GM23338 (cell line): Measurements from ENCODE around the gene ZNF101. TPM values are rescaled to one million over a fixed set of nuclear protein-coding genes. Genes with fewer than 3 reads are reported as not detected.
A peak's percentile ranks its signal among the peaks of the same experiment; 100 is the strongest.

ENCODE experiments used
- ATAC-seq: fragments of 200-7000 bp; cut with Tn5 transposase; 3 replicates; pipeline ENCODE4 v1.9.1; 2020
- DNase-seq: peaks from one replicate; pipeline ENCODE4 v3.0.0-alpha.2; 2015; ENCODE audit warnings: low spot score
- H2AFZ ChIP-seq: fragments of 200-600 bp; sonication (generic); 2 replicates; pipeline ENCODE4 v1.8.0; 2016; ENCODE audit warnings: antibody characterized with exemption, mild to moderate bottlenecking, moderate library complexity
- H3F3A ChIP-seq: fragments of 200-600 bp; sonication (generic); replicated peaks from 2 replicates; pipeline ENCODE4 v1.8.0; 2017; ENCODE audit warnings: antibody characterized with exemption, mixed run types, low read depth
- H3K27ac ChIP-seq: fragments of 200-600 bp; sonication (generic); 2 replicates; pipeline ENCODE4 v1.6.1; 2016; ENCODE audit warnings: low read depth
- H3K27me3 ChIP-seq: fragments of 200-600 bp; sonication (generic); 2 replicates; pipeline ENCODE4 v1.8.0; 2016; ENCODE audit warnings: mild to moderate bottlenecking, mixed run types, moderate library complexity; ENCODE audit not compliant: insufficient read depth
- H3K36me3 ChIP-seq: fragments of 200-600 bp; sonication (generic); 2 replicates; pipeline ENCODE4 v1.8.0; 2016; ENCODE audit warnings: mild to moderate bottlenecking; ENCODE audit not compliant: insufficient read depth
- H3K4me1 ChIP-seq: fragments of 200-600 bp; sonication (generic); 2 replicates; pipeline ENCODE4 v1.8.0; 2016; ENCODE audit warnings: mild to moderate bottlenecking, moderate library complexity; ENCODE audit not compliant: insufficient read depth
- H3K4me2 ChIP-seq: fragments of 200-600 bp; sonication (generic); 2 replicates; pipeline ENCODE4 v1.7.1; 2017; ENCODE audit warnings: mixed run types
- H3K4me3 ChIP-seq: fragments of 200-600 bp; sonication (generic); 2 replicates; pipeline ENCODE4 v1.6.1; 2016; ENCODE audit warnings: mixed run types
- H3K79me2 ChIP-seq: fragments of 200-600 bp; sonication (generic); replicated peaks from 2 replicates; pipeline ENCODE4 v1.8.0; 2017; ENCODE audit warnings: mild to moderate bottlenecking; ENCODE audit not compliant: insufficient read depth
- H3K9me2 ChIP-seq: fragments of 200-600 bp; sonication (generic); 2 replicates; pipeline ENCODE4 v1.8.0; 2017; ENCODE audit not compliant: insufficient read depth
- H4K20me1 ChIP-seq: fragments of 200-600 bp; sonication (generic); replicated peaks from 2 replicates; pipeline ENCODE4 v1.8.0; 2017; ENCODE audit warnings: mild to moderate bottlenecking; ENCODE audit not compliant: insufficient read depth
- H3K27ac Mint-ChIP-seq: 2 replicates; pipeline ENCODE4 v1.8.0; 2020; ENCODE audit warnings: inconsistent platforms, mild to moderate bottlenecking, moderate library complexity, mixed read lengths
- H3K27me3 Mint-ChIP-seq: 3 replicates; pipeline ENCODE4 v1.8.0; 2022; ENCODE audit warnings: low read depth, mild to moderate bottlenecking, moderate library complexity, mixed read lengths, inconsistent platforms; ENCODE audit not compliant: insufficient read depth, poor library complexity
- H3K36me3 Mint-ChIP-seq: 3 replicates; pipeline ENCODE4 v1.8.0; 2021; ENCODE audit warnings: low read depth, mild to moderate bottlenecking, inconsistent platforms, moderate library complexity, mixed read lengths
- H3K4me1 Mint-ChIP-seq: 3 replicates; pipeline ENCODE4 v1.8.0; 2020; ENCODE audit warnings: mild to moderate bottlenecking, inconsistent platforms, mixed read lengths
- H3K4me3 Mint-ChIP-seq: 3 replicates; pipeline ENCODE4 v1.8.0; 2021; ENCODE audit warnings: moderate library complexity, mild to moderate bottlenecking, inconsistent platforms, mixed read lengths
- H3K9me3 Mint-ChIP-seq: 3 replicates; pipeline ENCODE4 v1.8.0; 2020; ENCODE audit warnings: moderate library complexity, mild to moderate bottlenecking, inconsistent platforms, mixed read lengths
- CREB1 ChIP-seq: fragments of 250-450 bp; sonication (Bioruptor Pico); IDR thresholded peaks from 2 replicates; pipeline ENCODE4 v1.5.0; 2020; ENCODE audit warnings: low read depth, mild to moderate bottlenecking, moderate library complexity
- CTCF ChIP-seq, 2 experiments: fragments of 200-600 bp in 1 of 2; sonication (generic) in 1 of 2; conservative IDR thresholded peaks; 2 replicates each; pipeline versions ENCODE4 v1.5.1 to v1.6.1; 2016 to 2017; ENCODE audit warnings: antibody characterized with exemption in 2 of 2, low read depth in 2 of 2, mild to moderate bottlenecking in 2 of 2, moderate library complexity in 1 of 2
- EZH2 ChIP-seq: fragments of 200-600 bp; sonication (generic); IDR thresholded peaks from one replicate; pipeline ENCODE4 v1.8.0; 2017; ENCODE audit warnings: antibody characterized with exemption, mild to moderate bottlenecking, low read depth; ENCODE audit not compliant: unreplicated experiment
- EZH2phosphoT487 ChIP-seq: fragments of 200-600 bp; sonication (generic); IDR thresholded peaks from one replicate; pipeline ENCODE4 v1.8.1; 2018; ENCODE audit warnings: antibody characterized with exemption; ENCODE audit not compliant: unreplicated experiment
- JUNB ChIP-seq: IDR thresholded peaks from one replicate; pipeline ENCODE4 v1.6.1; 2016; ENCODE audit warnings: antibody characterized with exemption; ENCODE audit not compliant: unreplicated experiment
- NANOG ChIP-seq: IDR thresholded peaks from 2 replicates; pipeline ENCODE4 v1.6.1; 2016; ENCODE audit warnings: antibody characterized with exemption, borderline replicate concordance
- POLR2AphosphoS5 ChIP-seq: IDR thresholded peaks from 2 replicates; pipeline ENCODE4 v1.6.1; 2016; ENCODE audit warnings: antibody characterized with exemption, low read depth
- REST ChIP-seq: IDR thresholded peaks from one replicate; pipeline ENCODE4 v1.6.1; 2018; ENCODE audit warnings: antibody characterized with exemption; ENCODE audit not compliant: unreplicated experiment
- STAT1 ChIP-seq: IDR thresholded peaks from one replicate; pipeline ENCODE4 v1.6.1; 2016; ENCODE audit warnings: antibody characterized with exemption; ENCODE audit not compliant: unreplicated experiment
- ZNF114 ChIP-seq: fragments of 250-450 bp; sonication (Bioruptor Pico); IDR thresholded peaks from 2 replicates; pipeline ENCODE4 v1.5.0; 2020; ENCODE audit warnings: mild to moderate bottlenecking, moderate library complexity
- ZNF331 ChIP-seq: fragments of 250-450 bp; sonication (Bioruptor Pico); IDR thresholded peaks from 2 replicates; pipeline ENCODE4 v1.5.0; 2020; ENCODE audit warnings: low read depth, mild to moderate bottlenecking, moderate library complexity
- polyA plus RNA-seq: library from polyadenylated mRNA; unstranded; fragments of >200 nt; fragmentation: Nextera tagmentation; extraction: Ambion mirVana; gene quantifications from 2 replicates; pipeline ENCODE4 v1.2.1, GENCODE V29; 2016
- total RNA-seq: library from RNA; depleted of rRNA; stranded (reverse); fragments of >200 nt; shearing (Covaris generic); gene quantifications from 2 replicates; pipeline ENCODE4 v1.2.3, GENCODE V29; 2014
- TF ChIP-seq, protein P1 (sequence below): IDR thresholded peaks from 2 replicates; pipeline ENCODE4 v1.6.1; 2016; ENCODE audit warnings: antibody characterized with exemption

Gene ZNF101
- total and polyA plus RNA-seq, 2 experiments from 2014 or later: 46.4 to 47.9 TPM

GRCh38 chr19:19636573-19637185 is 32.0 kb upstream of the ZNF101 start (continued):
- no peak for TF ChIP-seq REST
- TF ChIP-seq, protein P1, sequence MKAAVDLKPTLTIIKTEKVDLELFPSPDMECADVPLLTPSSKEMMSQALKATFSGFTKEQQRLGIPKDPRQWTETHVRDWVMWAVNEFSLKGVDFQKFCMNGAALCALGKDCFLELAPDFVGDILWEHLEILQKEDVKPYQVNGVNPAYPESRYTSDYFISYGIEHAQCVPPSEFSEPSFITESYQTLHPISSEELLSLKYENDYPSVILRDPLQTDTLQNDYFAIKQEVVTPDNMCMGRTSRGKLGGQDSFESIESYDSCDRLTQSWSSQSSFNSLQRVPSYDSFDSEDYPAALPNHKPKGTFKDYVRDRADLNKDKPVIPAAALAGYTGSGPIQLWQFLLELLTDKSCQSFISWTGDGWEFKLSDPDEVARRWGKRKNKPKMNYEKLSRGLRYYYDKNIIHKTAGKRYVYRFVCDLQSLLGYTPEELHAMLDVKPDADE: no peak
- TF ChIP-seq ZNF331 (CRISPR knock-in tag): no peak
- no peak for TF ChIP-seq CREB1 (CRISPR knock-in tag)
- TF ChIP-seq JUNB: no peak
- TF ChIP-seq STAT1: no peak
- no peak for TF ChIP-seq POLR2AphosphoS5
- no peak for TF ChIP-seq ZNF114 (CRISPR knock-in tag)
- no peak for TF ChIP-seq NANOG
- TF ChIP-seq CTCF (conservative IDR thresholded peaks at IDR 0.05; ENCODE audit: low read depth in 2 of 2): no peak

DNA sequence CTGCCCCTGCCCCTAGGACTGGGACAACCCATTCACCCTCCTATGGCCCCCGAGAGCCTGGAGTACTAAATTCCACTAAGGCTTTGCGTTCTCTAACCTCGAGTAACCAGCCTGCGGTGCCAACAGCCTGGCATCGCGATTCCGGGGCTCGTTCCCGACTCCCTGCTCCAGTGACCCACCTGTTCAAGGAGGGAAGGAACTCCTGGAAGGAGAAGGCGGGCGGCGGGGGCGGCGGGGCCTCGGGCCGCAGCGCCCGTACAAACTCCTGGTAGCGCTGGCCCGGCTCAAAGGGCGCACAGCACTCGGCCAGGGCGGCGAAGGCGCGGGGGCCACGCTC is 31.5 kb upstream of the ZNF101 start:
- TF ChIP-seq EZH2: no peak
- no peak for TF ChIP-seq ZNF331 (CRISPR knock-in tag)
- TF ChIP-seq NANOG: no peak
- no peak for TF ChIP-seq CREB1 (CRISPR knock-in tag)
- TF ChIP-seq JUNB: no peak
- no peak for TF ChIP-seq EZH2phosphoT487
- Mint-ChIP-seq H3K9me3 (no peaks in the 10 kb centered on the region; the same call in 2 of the 3 replicates), H3K27ac (no peak overlapping the region), H3K4me3 (0 out of 3 replicates have a peak overlapping the region, but pooled peaks have one; percentile 33), H3K4me1 (peaks cover 6% of the 10 kb centered on the region; the same call in 2 of the 3 replicates), H3K36me3 (peaks cover 21% of the 10 kb centered on the region), H3K27me3 (peaks cover 9% of the 10 kb centered on the region)
- Histone ChIP-seq H3K4me1 (no peaks in the 10 kb centered on the region; the same call in 1 of the 2 replicates), H3K27ac (no peak overlapping the region), H3K4me2 (peak overlapping the region; percentile 80), H2AFZ (no peak overlapping the region), H4K20me1 (no peaks in the 10 kb centered on the region), H3K79me2 (no peaks in the 10 kb centered on the region), H3K36me3 (no peaks in the 10 kb centered on the region; the same call in 1 of the 2 replicates), H3K27me3 (no peaks in the 10 kb centered on the region), H3K9me2 (no peaks in the 10 kb centered on the region), H3K4me3 (peak overlapping the region; percentile 59), H3F3A (no peaks in the 10 kb centered on the region)
- ATAC-seq (no peak), DNase-seq (no peak)
